Measurements from ENCODE around the gene CHST8.

DNA sequence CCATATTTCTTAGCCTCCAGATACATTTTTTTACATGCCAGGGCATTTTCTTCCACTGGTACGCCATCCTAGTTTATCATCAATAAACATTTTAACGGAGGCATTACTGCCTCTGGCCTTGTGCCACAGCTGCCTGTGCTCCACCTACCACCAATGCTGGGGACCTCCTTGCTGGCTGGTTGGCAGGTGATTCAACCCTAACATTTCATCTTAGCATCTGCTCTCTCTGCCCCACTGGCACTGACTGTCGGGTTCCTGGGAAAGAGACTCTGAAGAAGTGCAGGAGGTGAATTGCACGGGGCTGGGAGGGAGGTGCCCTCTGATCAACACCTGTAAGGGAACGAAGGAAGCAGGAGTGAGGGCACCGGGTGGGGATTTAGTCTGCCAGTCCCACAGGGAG is 123.5 kb downstream of the CHST8 start:
- TF ChIP-seq, protein P1, sequence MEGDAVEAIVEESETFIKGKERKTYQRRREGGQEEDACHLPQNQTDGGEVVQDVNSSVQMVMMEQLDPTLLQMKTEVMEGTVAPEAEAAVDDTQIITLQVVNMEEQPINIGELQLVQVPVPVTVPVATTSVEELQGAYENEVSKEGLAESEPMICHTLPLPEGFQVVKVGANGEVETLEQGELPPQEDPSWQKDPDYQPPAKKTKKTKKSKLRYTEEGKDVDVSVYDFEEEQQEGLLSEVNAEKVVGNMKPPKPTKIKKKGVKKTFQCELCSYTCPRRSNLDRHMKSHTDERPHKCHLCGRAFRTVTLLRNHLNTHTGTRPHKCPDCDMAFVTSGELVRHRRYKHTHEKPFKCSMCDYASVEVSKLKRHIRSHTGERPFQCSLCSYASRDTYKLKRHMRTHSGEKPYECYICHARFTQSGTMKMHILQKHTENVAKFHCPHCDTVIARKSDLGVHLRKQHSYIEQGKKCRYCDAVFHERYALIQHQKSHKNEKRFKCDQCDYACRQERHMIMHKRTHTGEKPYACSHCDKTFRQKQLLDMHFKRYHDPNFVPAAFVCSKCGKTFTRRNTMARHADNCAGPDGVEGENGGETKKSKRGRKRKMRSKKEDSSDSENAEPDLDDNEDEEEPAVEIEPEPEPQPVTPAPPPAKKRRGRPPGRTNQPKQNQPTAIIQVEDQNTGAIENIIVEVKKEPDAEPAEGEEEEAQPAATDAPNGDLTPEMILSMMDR (IDR thresholded peaks at IDR 0.05; ENCODE audit: insufficient read depth, low read length): no peak
- TF ChIP-seq POLR2AphosphoS5 (IDR thresholded peaks at IDR 0.05; ENCODE audit: low read depth) (no peak), GABPA (IDR thresholded peaks at IDR 0.05; ENCODE audit: low read depth) (no peak)

Measured in HL-60 (cell line).